Esophagus (tissue), 2 donors: ENCODE results near the gene ANXA6. TPM values are rescaled to one million over a fixed set of nuclear protein-coding genes. Genes with fewer than 3 reads are reported as not detected.

ENCODE experiments used
- H3K27ac ChIP-seq, 2 donors: one replicate each; pipeline ENCODE4 v1.5.1; 2013; ENCODE audit warnings: low read depth in 2 of 2, mild to moderate bottlenecking in 2 of 2, inconsistent platforms in 1 of 2, low read length in 1 of 2, moderate library complexity in 1 of 2
- H3K27me3 ChIP-seq, 2 donors: one replicate each; pipeline ENCODE4 v1.6.1; 2013; ENCODE audit warnings: low read length in 2 of 2, control low read depth in 1 of 2, mild to moderate bottlenecking in 1 of 2; ENCODE audit not compliant: insufficient read depth in 2 of 2, control insufficient read depth in 1 of 2
- H3K36me3 ChIP-seq, 2 donors: one replicate each; pipeline ENCODE4 v1.6.1; 2013; ENCODE audit warnings: low read length in 1 of 2; ENCODE audit not compliant: control insufficient read depth in 2 of 2, insufficient read depth in 2 of 2
- H3K4me1 ChIP-seq, 2 donors: one replicate each; pipeline ENCODE4 v1.6.1; 2013; ENCODE audit warnings: low read length in 1 of 2; ENCODE audit not compliant: control insufficient read depth in 2 of 2, insufficient read depth in 2 of 2
- H3K4me3 ChIP-seq, 2 donors: one replicate each; pipeline ENCODE4 v1.5.1; 2013; ENCODE audit warnings: low read length in 2 of 2, mild to moderate bottlenecking in 2 of 2, low read depth in 1 of 2, moderate library complexity in 1 of 2
- H3K9me3 ChIP-seq, 2 donors: one replicate each; pipeline ENCODE4 v1.6.1; 2013; ENCODE audit warnings: mild to moderate bottlenecking in 2 of 2, low read depth in 1 of 2, low read length in 1 of 2, moderate library complexity in 1 of 2; ENCODE audit not compliant: control insufficient read depth in 2 of 2, insufficient read depth in 1 of 2
- WGBS, 2 donors: extraction: QIAGEN DNeasy Blood & Tissue Kit; methylation state at CpG; one replicate each; pipeline ENCODE4 v1.1.7; 2013; 5-methylcytosine and 5-hydroxymethylcytosine counted together
- polyA plus RNA-seq, 2 donors: library from polyadenylated mRNA; stranded (reverse); fragments of 200-250 nt; gene quantifications; one replicate each; pipeline ENCODE4 v1.2.3, GENCODE V29; 2013
- donor health status: healthy with polysubstance abuse.
- donor health status: Bipolar disorder and iron deficiency.

ANXA6 gene
- polyA plus RNA-seq, 2 donors: 10.7 to 23.2 TPM

- Histone ChIP-seq H3K9me3 (no peaks in the 10 kb centered on the region), H3K4me3 (no peak overlapping the region), H3K27ac (peak overlapping the region; percentile 24 to 71), H3K4me1 (peaks cover 2 to 12% of the 10 kb centered on the region in 2 donors), H3K27me3 (no peaks in the 10 kb centered on the region), H3K36me3 (peaks cover 0 to 11% of the 10 kb centered on the region in 2 donors)
- 61% methylated on average over 8 of the region's 8 CpGs for WGBS, 2 donors
Measured at GRCh38 chr5:151108566-151108965, 49.0 kb downstream of the ANXA6 start.

- H3K9me3 ChIP-seq: no peaks in the 10 kb centered on the region
- no peak overlapping the region for H3K4me3 ChIP-seq
- H3K27ac ChIP-seq: peak overlapping the region; percentile 24 to 71
- H3K27me3 ChIP-seq: no peaks in the 10 kb centered on the region
- H3K4me1 ChIP-seq: peaks cover 2 to 12% of the 10 kb centered on the region in 2 donors
- 65% methylated on average over 11 of the region's 11 CpGs for WGBS, 2 donors
- peaks cover 0 to 11% of the 10 kb centered on the region in 2 donors for H3K36me3 ChIP-seq
Measured at GRCh38 chr5:151107738-151108520, 49.6 kb downstream of the ANXA6 start.

- 60 to 83% methylated on average over 7 of the region's 7 CpGs for WGBS, 2 donors
- Histone ChIP-seq H3K4me1 (peaks cover 2 to 12% of the 10 kb centered on the region in 2 donors), H3K27me3 (no peaks in the 10 kb centered on the region), H3K27ac (peak overlapping the region in 1 of 2 donors; percentile 12), H3K4me3 (no peak overlapping the region), H3K36me3 (peaks cover 0 to 11% of the 10 kb centered on the region in 2 donors), H3K9me3 (no peaks in the 10 kb centered on the region)
Measured at GRCh38 chr5:151107084-151107483, 50.5 kb downstream of the ANXA6 start.

GRCh38 chr5:151106509-151106908 is 51.1 kb downstream of the ANXA6 start:
- peaks cover 2 to 12% of the 10 kb centered on the region in 2 donors for H3K4me1 ChIP-seq
- 87 to 95% methylated on average over 2 of the region's 2 CpGs for WGBS, 2 donors
- H3K27me3 ChIP-seq: no peaks in the 10 kb centered on the region
- no peak overlapping the region for H3K4me3 ChIP-seq
- H3K27ac ChIP-seq: peak overlapping the region in 1 of 2 donors; percentile 12
- H3K36me3 ChIP-seq: peaks cover 0 to 11% of the 10 kb centered on the region in 2 donors
- no peaks in the 10 kb centered on the region for H3K9me3 ChIP-seq

- no peaks in the 10 kb centered on the region for H3K9me3 ChIP-seq
- no peaks in the 10 kb centered on the region for H3K27me3 ChIP-seq
- H3K4me3 ChIP-seq: no peak overlapping the region
- H3K36me3 ChIP-seq: peaks cover 0 to 11% of the 10 kb centered on the region in 2 donors
- H3K4me1 ChIP-seq: peaks cover 2 to 12% of the 10 kb centered on the region in 2 donors
- peak overlapping the region; percentile 1 to 7 for H3K27ac ChIP-seq
- 87 to 88% methylated on average over 5 of the region's 5 CpGs for WGBS, 2 donors
Measured at GRCh38 chr5:151106043-151106442, 51.5 kb downstream of the ANXA6 start.

- H3K36me3 ChIP-seq: peaks cover 0 to 10% of the 10 kb centered on the region in 2 donors
- H3K4me1 ChIP-seq: peaks cover 2 to 12% of the 10 kb centered on the region in 2 donors
- H3K4me3 ChIP-seq: no peak overlapping the region
- WGBS, 2 donors: 74 to 92% methylated on average over 2 of the region's 2 CpGs
- H3K27ac ChIP-seq: peak overlapping the region; percentile 2 to 7
- H3K27me3 ChIP-seq: no peaks in the 10 kb centered on the region
- H3K9me3 ChIP-seq: no peaks in the 10 kb centered on the region
Measured at GRCh38 chr5:151105561-151105960, 52.0 kb downstream of the ANXA6 start.

- Histone ChIP-seq H3K9me3 (no peaks in the 10 kb centered on the region), H3K36me3 (peaks cover 0 to 5% of the 10 kb centered on the region in 2 donors), H3K27ac (peak overlapping the region; percentile 79 to 83), H3K27me3 (no peaks in the 10 kb centered on the region), H3K4me1 (peaks cover 2 to 12% of the 10 kb centered on the region in 2 donors), H3K4me3 (no peak overlapping the region)
- 62 to 68% methylated on average over 5 of the region's 5 CpGs for WGBS, 2 donors
Measured at GRCh38 chr5:151104795-151105194, 52.8 kb downstream of the ANXA6 start.

GRCh38 chr5:151101746-151102145 is 55.8 kb downstream of the ANXA6 start:
- H3K27ac ChIP-seq: no peak overlapping the region
- H3K9me3 ChIP-seq: no peaks in the 10 kb centered on the region
- WGBS, 2 donors: 80 to 89% methylated on average over 4 of the region's 4 CpGs
- no peak overlapping the region for H3K4me3 ChIP-seq
- no peaks in the 10 kb centered on the region for H3K27me3 ChIP-seq
- peaks cover 0 to 3% of the 10 kb centered on the region in 2 donors for H3K36me3 ChIP-seq
- H3K4me1 ChIP-seq: peaks cover 3 to 4% of the 10 kb centered on the region in 2 donors

- Histone ChIP-seq H3K27me3 (no peaks in the 10 kb centered on the region), H3K9me3 (no peaks in the 10 kb centered on the region), H3K4me1 (peaks cover under 1 to 4% of the 10 kb centered on the region in 2 donors), H3K27ac (no peak overlapping the region), H3K4me3 (no peak overlapping the region), H3K36me3 (no peaks in the 10 kb centered on the region)
- WGBS, 2 donors: 69 to 87% methylated on average over 9 of the region's 9 CpGs
Measured at GRCh38 chr5:151101151-151101550, 56.4 kb downstream of the ANXA6 start.

GRCh38 chr5:151100681-151101080 is 56.9 kb downstream of the ANXA6 start:
- Histone ChIP-seq H3K4me1 (peaks cover 4 to 5% of the 10 kb centered on the region in 2 donors), H3K4me3 (no peak overlapping the region), H3K9me3 (no peaks in the 10 kb centered on the region), H3K27me3 (no peaks in the 10 kb centered on the region), H3K36me3 (no peaks in the 10 kb centered on the region), H3K27ac (no peak overlapping the region)
- 84 to 87% methylated on average over 4 of the region's 4 CpGs for WGBS, 2 donors
